ENCODE measurements around the gene SGK1. TPM values are rescaled to one million over a fixed set of nuclear protein-coding genes. Genes with fewer than 3 reads are reported as not detected.

Gene SGK1
- total and polyA plus RNA-seq, 2 donors (not counting 1 experiment from before 2014, with no cell fraction given) = 37.3 to 57.8 TPM

GRCh38 chr6:134343066-134343465, 25.2 kb upstream of the SGK1 start:
- H3K4me3 Mint-ChIP-seq = no peak overlapping the region
- H3K27ac Mint-ChIP-seq = no peak overlapping the region
- peaks cover 6 to 7% of the 10 kb centered on the region in 2 donors for H3K4me1 ChIP-seq (ENCODE audit: control insufficient read depth in 2 of 2, insufficient read depth in 2 of 2, low read length in 2 of 2)
- WGBS (ENCODE audit: insufficient coverage) = 95% methylated on average over 6 of the region's 6 CpGs
- H3K27me3 ChIP-seq (replicated peaks in 1 of 4; ENCODE audit: control extremely low read depth in 1 of 4, control insufficient read depth in 3 of 4, insufficient read depth in 4 of 4, low read length in 3 of 4) = no peaks in the 10 kb centered on the region
- H3K27me3 Mint-ChIP-seq = no peaks in the 10 kb centered on the region
- DNase-seq = no peak
- ATAC-seq (ENCODE audit: low read depth) = no peak
- H4K20me1 ChIP-seq (ENCODE audit: control insufficient read depth, insufficient read depth, low read length, poor library complexity, severe bottlenecking) = no peaks in the 10 kb centered on the region
- H3K9me3 ChIP-seq (ENCODE audit: control extremely low read depth in 1 of 3, control insufficient read depth in 2 of 3, insufficient read depth in 1 of 3, low read length in 2 of 3) = no peaks in the 10 kb centered on the region
- no peaks in the 10 kb centered on the region for H3K9me3 Mint-ChIP-seq (ENCODE audit: insufficient read depth)
- TF ChIP-seq EZH2 (IDR thresholded peaks at IDR 0.05; ENCODE audit: borderline replicate concordance, insufficient read depth, low read depth, low read length, poor library complexity, severe bottlenecking) = no peak
- TF ChIP-seq, protein P1, sequence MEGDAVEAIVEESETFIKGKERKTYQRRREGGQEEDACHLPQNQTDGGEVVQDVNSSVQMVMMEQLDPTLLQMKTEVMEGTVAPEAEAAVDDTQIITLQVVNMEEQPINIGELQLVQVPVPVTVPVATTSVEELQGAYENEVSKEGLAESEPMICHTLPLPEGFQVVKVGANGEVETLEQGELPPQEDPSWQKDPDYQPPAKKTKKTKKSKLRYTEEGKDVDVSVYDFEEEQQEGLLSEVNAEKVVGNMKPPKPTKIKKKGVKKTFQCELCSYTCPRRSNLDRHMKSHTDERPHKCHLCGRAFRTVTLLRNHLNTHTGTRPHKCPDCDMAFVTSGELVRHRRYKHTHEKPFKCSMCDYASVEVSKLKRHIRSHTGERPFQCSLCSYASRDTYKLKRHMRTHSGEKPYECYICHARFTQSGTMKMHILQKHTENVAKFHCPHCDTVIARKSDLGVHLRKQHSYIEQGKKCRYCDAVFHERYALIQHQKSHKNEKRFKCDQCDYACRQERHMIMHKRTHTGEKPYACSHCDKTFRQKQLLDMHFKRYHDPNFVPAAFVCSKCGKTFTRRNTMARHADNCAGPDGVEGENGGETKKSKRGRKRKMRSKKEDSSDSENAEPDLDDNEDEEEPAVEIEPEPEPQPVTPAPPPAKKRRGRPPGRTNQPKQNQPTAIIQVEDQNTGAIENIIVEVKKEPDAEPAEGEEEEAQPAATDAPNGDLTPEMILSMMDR (IDR thresholded peaks at IDR 0.05) = no peak
- no peak overlapping the region for H3K27ac ChIP-seq (ENCODE audit: low read length in 2 of 2)
- H3K36me3 ChIP-seq (replicated peaks in 1 of 2; ENCODE audit: control extremely low read depth in 1 of 2, control insufficient read depth in 1 of 2, extremely low read depth in 1 of 2, insufficient read depth in 2 of 2, low read length in 1 of 2) = no peaks in the 10 kb centered on the region
- H2AFZ ChIP-seq (ENCODE audit: insufficient read depth, low read depth, low read length, poor library complexity, severe bottlenecking) = no peak overlapping the region
- ChIA-PET POLR2A (no interaction called here), CTCF (no interaction called here)
- peaks cover 7% of the 10 kb centered on the region for H3K4me1 Mint-ChIP-seq
- no peak overlapping the region for H3K4me3 ChIP-seq (ENCODE audit: control extremely low read depth in 1 of 5, extremely low read depth in 1 of 5, insufficient read depth in 1 of 5, low read depth in 2 of 5, low read length in 4 of 5)
- H3K79me2 ChIP-seq (ENCODE audit: control insufficient read depth, insufficient read depth, low read length) = no peaks in the 10 kb centered on the region
- no peak overlapping the region for H3K9ac ChIP-seq (ENCODE audit: low read length)
- intact Hi-C loops (cut with micrococcal nuclease) = no loop called here
- no peak overlapping the region for H3K4me2 ChIP-seq (replicated peaks; ENCODE audit: low read depth, low read length, poor library complexity, severe bottlenecking)

DNA sequence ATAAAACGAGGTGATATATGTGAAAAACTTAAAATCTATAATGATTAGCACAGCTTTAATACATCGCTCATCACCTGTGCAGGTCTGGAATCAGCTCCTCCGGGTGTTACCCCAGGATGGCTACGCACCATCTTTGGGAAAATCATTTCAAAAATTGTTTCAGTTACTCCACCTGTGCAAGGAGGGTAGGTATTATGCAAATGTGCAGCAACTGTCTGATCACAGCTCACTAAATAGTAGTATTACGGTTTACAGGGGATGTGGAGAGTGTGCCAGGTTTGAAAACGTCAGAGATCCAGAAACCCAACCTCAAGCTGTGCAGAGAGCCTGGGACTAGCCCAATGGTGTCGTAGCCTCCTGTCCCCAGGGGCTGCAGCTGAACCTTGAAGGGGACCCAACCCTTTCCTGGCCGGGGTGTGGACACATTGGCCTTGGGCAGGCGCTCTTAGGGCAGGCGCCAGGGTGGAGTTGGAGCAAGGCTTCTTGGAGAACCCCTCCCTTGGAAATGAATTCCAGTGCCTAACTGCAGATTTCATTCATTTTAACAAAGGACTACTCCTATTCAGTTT, 24.2 kb upstream of the SGK1 start:
- Mint-ChIP-seq H3K27me3 (no peaks in the 10 kb centered on the region), H3K9me3 (ENCODE audit: insufficient read depth) (no peaks in the 10 kb centered on the region), H3K27ac (no peak overlapping the region), H3K4me3 (no peak overlapping the region), H3K4me1 (peaks cover 10% of the 10 kb centered on the region)
- Histone ChIP-seq H3K9me3 (ENCODE audit: control extremely low read depth in 1 of 3, control insufficient read depth in 2 of 3, insufficient read depth in 1 of 3, low read length in 2 of 3) (no peaks in the 10 kb centered on the region), H3K36me3 (replicated peaks in 1 of 2; ENCODE audit: control extremely low read depth in 1 of 2, control insufficient read depth in 1 of 2, extremely low read depth in 1 of 2, insufficient read depth in 2 of 2, low read length in 1 of 2) (no peaks in the 10 kb centered on the region), H3K9ac (ENCODE audit: low read length) (no peak overlapping the region), H3K4me2 (replicated peaks; ENCODE audit: low read depth, low read length, poor library complexity, severe bottlenecking) (no peak overlapping the region), H2AFZ (ENCODE audit: insufficient read depth, low read depth, low read length, poor library complexity, severe bottlenecking) (no peak overlapping the region), H3K27ac (ENCODE audit: low read length in 2 of 2) (no peak overlapping the region), H4K20me1 (ENCODE audit: control insufficient read depth, insufficient read depth, low read length, poor library complexity, severe bottlenecking) (no peaks in the 10 kb centered on the region), H3K4me1 (ENCODE audit: control insufficient read depth in 2 of 2, insufficient read depth in 2 of 2, low read length in 2 of 2) (peaks cover 12 to 13% of the 10 kb centered on the region in 2 donors), H3K4me3 (ENCODE audit: control extremely low read depth in 1 of 5, extremely low read depth in 1 of 5, insufficient read depth in 1 of 5, low read depth in 2 of 5, low read length in 4 of 5) (no peak overlapping the region), H3K79me2 (ENCODE audit: control insufficient read depth, insufficient read depth, low read length) (no peaks in the 10 kb centered on the region), H3K27me3 (replicated peaks in 1 of 4; ENCODE audit: control extremely low read depth in 1 of 4, control insufficient read depth in 3 of 4, insufficient read depth in 4 of 4, low read length in 3 of 4) (no peaks in the 10 kb centered on the region)
- no peak for DNase-seq
- no peak for TF ChIP-seq EZH2 (IDR thresholded peaks at IDR 0.05; ENCODE audit: borderline replicate concordance, insufficient read depth, low read depth, low read length, poor library complexity, severe bottlenecking)
- TF ChIP-seq, protein P1 (IDR thresholded peaks at IDR 0.05) = no peak
- POLR2A ChIA-PET = no interaction called here
- intact Hi-C loops (cut with micrococcal nuclease) = no loop called here
- 82% methylated on average over 6 of the region's 10 CpGs for WGBS (ENCODE audit: insufficient coverage)
- ATAC-seq (ENCODE audit: low read depth) = no peak
- CTCF ChIA-PET = no interaction called here
